IMR-90 (cell line): ENCODE data around the gene FHAD1. TPM values are rescaled to one million over a fixed set of nuclear protein-coding genes. Genes with fewer than 3 reads are reported as not detected.

Source experiments
- ATAC-seq: fragments of 200-7000 bp; cut with Tn5 transposase; 2 replicates; pipeline ENCODE4 v1.9.1; 2020; ENCODE audit warnings: low read depth, mild to moderate bottlenecking, moderate library complexity
- BruUV-seq: library from RNA; stranded (reverse); fragments of 400-500 nt; replicated peaks from 2 replicates; lab custom pipeline; 2021; lab: Mats Ljungman, UMichigan
- CTCF ChIA-PET: fragments of 300-600 bp; formaldehyde crosslinking; extraction: SDS; loops from one replicate; lab custom pipeline; 2021; ENCODE audit warnings: antibody characterized with exemption; lab: Yijun Ruan, JAX
- POLR2A ChIA-PET: fragments of 300-600 bp; sonication (Branson Sonifier 250); formaldehyde crosslinking; loops from one replicate; lab custom pipeline; 2022; ENCODE audit warnings: antibody characterized with exemption; ENCODE audit not compliant: unreplicated experiment; lab: Charles Lee
- DNase-seq: peaks from one replicate; pipeline ENCODE4 v3.0.0; 2013
- H2AFZ ChIP-seq: replicated peaks from 2 replicates; pipeline ENCODE3; 2013; ENCODE audit warnings: low read length, mild to moderate bottlenecking; ENCODE audit not compliant: poor library complexity
- H2AK5ac ChIP-seq: 2 replicates; pipeline ENCODE4 v1.6.1; 2013; ENCODE audit warnings: low read depth, low read length, inconsistent platforms
- H2AK9ac ChIP-seq: replicated peaks from 2 replicates; pipeline ENCODE3; 2013; ENCODE audit warnings: mild to moderate bottlenecking, low read depth, low read length, moderate library complexity; ENCODE audit not compliant: poor library complexity
- H2BK120ac ChIP-seq: 2 replicates; pipeline ENCODE4 v1.6.1; 2013; ENCODE audit warnings: low read depth, low read length, inconsistent platforms
- H2BK15ac ChIP-seq: 3 replicates; pipeline ENCODE4 v1.6.1; 2013; ENCODE audit warnings: low read depth, low read length, inconsistent platforms
- H2BK20ac ChIP-seq: 2 replicates; pipeline ENCODE4 v1.6.1; 2013; ENCODE audit warnings: low read depth, mild to moderate bottlenecking, inconsistent platforms, low read length, moderate library complexity
- H2BK5ac ChIP-seq: 2 replicates; pipeline ENCODE4 v1.6.1; 2013; ENCODE audit warnings: mild to moderate bottlenecking, low read depth, low read length, inconsistent platforms; ENCODE audit not compliant: poor library complexity, severe bottlenecking
- H3K14ac ChIP-seq: replicated peaks from 2 replicates; pipeline ENCODE4 v1.6.1; 2013; ENCODE audit warnings: low read depth, low read length, inconsistent platforms
- H3K18ac ChIP-seq: 2 replicates; pipeline ENCODE4 v1.6.1; 2013; ENCODE audit warnings: low read depth, low read length, control low read depth
- H3K23ac ChIP-seq: 2 replicates; pipeline ENCODE4 v1.6.1; 2013; ENCODE audit warnings: low read depth, low read length, inconsistent platforms
- H3K27ac ChIP-seq: 2 replicates; pipeline ENCODE4 v1.5.1; 2013; ENCODE audit warnings: mild to moderate bottlenecking, control low read depth, low read length; ENCODE audit not compliant: insufficient read depth
- H3K27me3 ChIP-seq: 2 replicates; pipeline ENCODE4 v1.6.1; 2013; ENCODE audit warnings: low read length; ENCODE audit not compliant: control insufficient read depth, insufficient read depth
- H3K36me3 ChIP-seq: 2 replicates; pipeline ENCODE4 v1.6.1; 2013; ENCODE audit warnings: low read length, mixed read lengths; ENCODE audit not compliant: control insufficient read depth, insufficient read depth
- H3K4ac ChIP-seq: 2 replicates; pipeline ENCODE4 v1.6.1; 2013; ENCODE audit warnings: low read depth, low read length, inconsistent platforms
- H3K4me1 ChIP-seq: 2 replicates; pipeline ENCODE4 v1.6.1; 2013; ENCODE audit warnings: low read length, mixed read lengths; ENCODE audit not compliant: control insufficient read depth, insufficient read depth
- H3K4me2 ChIP-seq: 2 replicates; pipeline ENCODE4 v1.6.1; 2013; ENCODE audit warnings: low read depth, mild to moderate bottlenecking, control low read depth, low read length, moderate library complexity
- H3K4me3 ChIP-seq: 2 replicates; pipeline ENCODE4 v1.5.1; 2013; ENCODE audit warnings: low read depth, mild to moderate bottlenecking, control low read depth, low read length, moderate library complexity; ENCODE audit not compliant: insufficient read depth
- H3K56ac ChIP-seq: 2 replicates; pipeline ENCODE4 v1.6.1; 2013; ENCODE audit warnings: low read length, inconsistent platforms; ENCODE audit not compliant: insufficient read depth; ENCODE audit errors: extremely low read depth
- H3K79me1 ChIP-seq, 2 experiments: 2 replicates each; pipeline ENCODE4 v1.6.1; 2013; ENCODE audit warnings: low read length in 2 of 2, inconsistent platforms in 1 of 2, low read depth in 1 of 2
- H3K9ac ChIP-seq: 2 replicates; pipeline ENCODE4 v1.6.1; 2013; ENCODE audit warnings: low read depth, low read length, control low read depth
- H3K9me1 ChIP-seq: 2 replicates; pipeline ENCODE4 v1.6.1; 2013; ENCODE audit warnings: low read length, inconsistent platforms; ENCODE audit not compliant: insufficient read depth
- H3K9me3 ChIP-seq: 2 replicates; pipeline ENCODE4 v1.6.1; 2013; ENCODE audit warnings: low read length; ENCODE audit not compliant: control insufficient read depth, insufficient read depth
- H4K20me1 ChIP-seq: 2 replicates; pipeline ENCODE4 v1.6.1; 2013; ENCODE audit warnings: low read length, inconsistent platforms; ENCODE audit not compliant: insufficient read depth
- H4K5ac ChIP-seq: 2 replicates; pipeline ENCODE4 v1.6.1; 2013; ENCODE audit warnings: mild to moderate bottlenecking, low read depth, low read length, control low read depth
- H4K8ac ChIP-seq, 2 experiments: 2 replicates each; pipeline ENCODE4 v1.6.1; 2013; ENCODE audit warnings: low read depth in 2 of 2, low read length in 2 of 2, control low read depth in 1 of 2, inconsistent platforms in 1 of 2
- H4K91ac ChIP-seq: 2 replicates; pipeline ENCODE4 v1.6.1; 2013; ENCODE audit warnings: low read depth, low read length, inconsistent platforms; ENCODE audit not compliant: insufficient read depth
- BHLHE40 ChIP-seq: fragments of 150-350 bp; IDR thresholded peaks from 2 replicates; pipeline ENCODE4 v1.6.1; 2016; ENCODE audit warnings: mild to moderate bottlenecking, low read depth, low read length
- CHD1 ChIP-seq: IDR thresholded peaks from 2 replicates; pipeline ENCODE4 v1.6.1; 2012; ENCODE audit warnings: low read depth, low read length, improper control_type of control experiment
- FOS ChIP-seq: fragments of 150-350 bp; IDR thresholded peaks from 2 replicates; pipeline ENCODE4 v1.6.1; 2016; ENCODE audit warnings: low read depth, low read length
- MAFK ChIP-seq: IDR thresholded peaks from 2 replicates; pipeline ENCODE4 v1.6.1; 2012; ENCODE audit warnings: low read depth, low read length, improper control_type of control experiment
- MAZ ChIP-seq: IDR thresholded peaks from 2 replicates; pipeline ENCODE4 v1.6.1; 2012; ENCODE audit warnings: low read depth, mild to moderate bottlenecking, low read length, improper control_type of control experiment, moderate library complexity, borderline replicate concordance
- NFE2L2 ChIP-seq: fragments of 150-350 bp; IDR thresholded peaks from 2 replicates; pipeline ENCODE4 v1.6.1; 2016; ENCODE audit warnings: low read depth, mild to moderate bottlenecking, low read length
- POLR2A ChIP-seq: IDR thresholded peaks from 2 replicates; pipeline ENCODE4 v1.6.1; 2012; ENCODE audit warnings: mild to moderate bottlenecking, low read depth, low read length
- RAD21 ChIP-seq: IDR thresholded peaks from 2 replicates; pipeline ENCODE4 v1.6.1; 2012; ENCODE audit warnings: low read length, improper control_type of control experiment
- RCOR1 ChIP-seq: IDR thresholded peaks from 2 replicates; pipeline ENCODE4 v1.6.1; 2012; ENCODE audit warnings: mild to moderate bottlenecking, low read length, improper control_type of control experiment; ENCODE audit not compliant: insufficient replicate concordance
- RFX5 ChIP-seq: IDR thresholded peaks from 2 replicates; pipeline ENCODE4 v1.8.0; 2012; ENCODE audit warnings: low read depth, mild to moderate bottlenecking, low read length, moderate library complexity
- SMC3 ChIP-seq: fragments of 150-350 bp; IDR thresholded peaks from 2 replicates; pipeline ENCODE4 v1.6.1; 2016; ENCODE audit warnings: low read depth, mild to moderate bottlenecking, antibody characterized with exemption, low read length, moderate library complexity
- USF2 ChIP-seq: fragments of 150-350 bp; IDR thresholded peaks from 2 replicates; pipeline ENCODE4 v1.6.1; 2017; ENCODE audit warnings: mild to moderate bottlenecking, antibody characterized with exemption, low read length, low read depth
- WGBS, 2 experiments: methylation state at CpG; one replicate each; pipeline versions ENCODE4 v1.1.5 to v1.1.7; 2013; ENCODE audit warnings: missing lambda C conversion rate in 2 of 2; ENCODE audit not compliant: insufficient read length in 1 of 2; ENCODE audit errors: extremely low coverage in 2 of 2; 5-methylcytosine and 5-hydroxymethylcytosine counted together
- dilution Hi-C: fragments of 300-500 bp; cut with HindIII; formaldehyde crosslinking; loops from one replicate; pipeline ENCODE4 v1.14.3; 2018; ENCODE audit warnings: low sequenced_read_pairs; ENCODE audit not compliant: unreplicated experiment
- in situ Hi-C: fragments of 300-500 bp; cut with MboI; formaldehyde crosslinking; loops from 3 replicates; pipeline ENCODE4 v1.14.3; 2019; ENCODE audit warnings: low sequenced_read_pairs, inconsistent platforms, mixed read lengths
- intact Hi-C: fragments of 100-400 bp; cut with micrococcal nuclease; formaldehyde crosslinking; loops from 2 replicates; pipeline ENCODE4 v1.10.0; 2022
- polyA plus RNA-seq, 3 experiments: library from polyadenylated mRNA; depleted of rRNA; stranded (reverse); fragments of >200 nt; gene quantifications; 2 replicates each; pipeline ENCODE4 v1.2.3, GENCODE V29; 2012; ENCODE audit warnings: low replicate concordance in 1 of 3
- total RNA-seq: library from RNA; depleted of rRNA; stranded (reverse); fragments of >200 nt; gene quantifications from 2 replicates; pipeline ENCODE4 v1.2.3, GENCODE V29; 2012
- TF ChIP-seq, protein P1 (sequence below): conservative IDR thresholded peaks from 2 replicates; pipeline ENCODE4 v1.5.1; 2012; ENCODE audit warnings: mild to moderate bottlenecking, low read depth, low read length, improper control_type of control experiment

Gene FHAD1
- total and polyA plus RNA-seq, 2 of the 4 experiments (the other 2 are of a cell fraction): not detected

GRCh38 chr1:15334995-15335394 lies 88.0 kb downstream of the FHAD1 start:
- H3K9me1 ChIP-seq: peaks cover 19% of the 10 kb centered on the region
- H3K4me3 ChIP-seq: no peak overlapping the region
- intact Hi-C loops: no loop called here
- no peak overlapping the region for H2BK20ac ChIP-seq
- H4K20me1 ChIP-seq: no peaks in the 10 kb centered on the region
- no peak overlapping the region for H4K8ac ChIP-seq
- H3K9me3 ChIP-seq: no peaks in the 10 kb centered on the region
- H3K14ac ChIP-seq: no peak overlapping the region
- H4K91ac ChIP-seq: no peak overlapping the region
- ChIA-PET CTCF (interaction anchor here (0.7 kb wide), 1 partner anchor 13 kb away, joined by 3 read pairs; no protein-coding TSS in a partner anchor), POLR2A (no interaction called here)
- no peak overlapping the region for H2AK9ac ChIP-seq
- no peak overlapping the region for H2BK120ac ChIP-seq
- no peaks in the 10 kb centered on the region for H3K79me1 ChIP-seq
- H2AFZ ChIP-seq: no peak overlapping the region
- no peak overlapping the region for H3K18ac ChIP-seq
- no peak overlapping the region for H2BK5ac ChIP-seq
- H3K4ac ChIP-seq: no peak overlapping the region
- H3K4me1 ChIP-seq: peaks cover 11% of the 10 kb centered on the region
- H3K36me3 ChIP-seq: no peaks in the 10 kb centered on the region
- no peak overlapping the region for H3K4me2 ChIP-seq
- TF ChIP-seq, protein P1, sequence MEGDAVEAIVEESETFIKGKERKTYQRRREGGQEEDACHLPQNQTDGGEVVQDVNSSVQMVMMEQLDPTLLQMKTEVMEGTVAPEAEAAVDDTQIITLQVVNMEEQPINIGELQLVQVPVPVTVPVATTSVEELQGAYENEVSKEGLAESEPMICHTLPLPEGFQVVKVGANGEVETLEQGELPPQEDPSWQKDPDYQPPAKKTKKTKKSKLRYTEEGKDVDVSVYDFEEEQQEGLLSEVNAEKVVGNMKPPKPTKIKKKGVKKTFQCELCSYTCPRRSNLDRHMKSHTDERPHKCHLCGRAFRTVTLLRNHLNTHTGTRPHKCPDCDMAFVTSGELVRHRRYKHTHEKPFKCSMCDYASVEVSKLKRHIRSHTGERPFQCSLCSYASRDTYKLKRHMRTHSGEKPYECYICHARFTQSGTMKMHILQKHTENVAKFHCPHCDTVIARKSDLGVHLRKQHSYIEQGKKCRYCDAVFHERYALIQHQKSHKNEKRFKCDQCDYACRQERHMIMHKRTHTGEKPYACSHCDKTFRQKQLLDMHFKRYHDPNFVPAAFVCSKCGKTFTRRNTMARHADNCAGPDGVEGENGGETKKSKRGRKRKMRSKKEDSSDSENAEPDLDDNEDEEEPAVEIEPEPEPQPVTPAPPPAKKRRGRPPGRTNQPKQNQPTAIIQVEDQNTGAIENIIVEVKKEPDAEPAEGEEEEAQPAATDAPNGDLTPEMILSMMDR: no peak
- no peak for TF ChIP-seq MAFK
- no peak for TF ChIP-seq FOS
- no peak for TF ChIP-seq CHD1
- TF ChIP-seq NFE2L2: no peak
- TF ChIP-seq BHLHE40: no peak
- no peak for TF ChIP-seq MAZ
- no peak for TF ChIP-seq SMC3
- no peak for TF ChIP-seq RAD21
- no peak for TF ChIP-seq USF2
- no peak for TF ChIP-seq RFX5
- no peak for TF ChIP-seq POLR2A
- TF ChIP-seq RCOR1: no peak
- H3K56ac ChIP-seq: no peak overlapping the region
- no peaks in the 10 kb centered on the region; the same call in 1 of the 2 replicates for H3K27me3 ChIP-seq
- ATAC-seq: no peak
- in situ Hi-C loops: no loop called here
- 95% methylated on average over 3 of the region's 10 CpGs; no CpG with 5 or more reads in 1 of the 2 experiments for WGBS, 2 experiments
- no peak overlapping the region for H3K9ac ChIP-seq
- DNase-seq: no peak
- no TSS peak for BruUV-seq
- dilution Hi-C loops: no loop called here
- no peak overlapping the region for H2BK15ac ChIP-seq
- no peak overlapping the region for H4K5ac ChIP-seq
- H3K23ac ChIP-seq: no peak overlapping the region
- H2AK5ac ChIP-seq: no peak overlapping the region
- H3K27ac ChIP-seq: no peak overlapping the region
